ENCODE results near the gene RARB. TPM values are rescaled to one million over a fixed set of nuclear protein-coding genes. Genes with fewer than 3 reads are reported as not detected.

Gene RARB
- total and polyA plus RNA-seq, 2 experiments from 2014 or later: 0.14 to 0.42 TPM

GRCh38 chr3:25532431-25533162 is 104.5 kb downstream of the RARB start:
- peaks cover 13% of the 10 kb centered on the region; the same call in 2 of the 3 replicates for H3K9me3 Mint-ChIP-seq
- no peaks in the 10 kb centered on the region for H3K27me3 Mint-ChIP-seq (ENCODE audit: insufficient read depth, low read depth, poor library complexity)
- no peaks in the 10 kb centered on the region for H3K4me1 ChIP-seq (ENCODE audit: insufficient read depth)
- 0 out of 3 replicates have a peak, but pooled peaks cover 2% of the 10 kb centered on the region for H3K36me3 Mint-ChIP-seq (ENCODE audit: low read depth)
- no peaks in the 10 kb centered on the region for H3K79me2 ChIP-seq (replicated peaks; ENCODE audit: insufficient read depth)
- H3K27ac ChIP-seq (ENCODE audit: low read depth): no peak overlapping the region
- H3K4me3 ChIP-seq: no peak overlapping the region
- H3F3A ChIP-seq (replicated peaks; ENCODE audit: low read depth): no peaks in the 10 kb centered on the region
- H2AFZ ChIP-seq: no peak overlapping the region
- H3K27ac Mint-ChIP-seq: no peak overlapping the region
- H3K27me3 ChIP-seq (ENCODE audit: insufficient read depth): no peaks in the 10 kb centered on the region
- H4K20me1 ChIP-seq (replicated peaks; ENCODE audit: insufficient read depth): no peaks in the 10 kb centered on the region
- H3K9me2 ChIP-seq (ENCODE audit: insufficient read depth): peaks cover 4% of the 10 kb centered on the region; the same call in 1 of the 2 replicates
- DNase-seq (ENCODE audit: low spot score): peak; percentile 64
- H3K4me2 ChIP-seq: no peak overlapping the region
- H3K4me1 Mint-ChIP-seq: 0 out of 3 replicates have a peak, but pooled peaks cover 5% of the 10 kb centered on the region
- TF ChIP-seq CTCF (conservative IDR thresholded peaks at IDR 0.05; ENCODE audit: low read depth in 2 of 2): peak; percentile 74 to 90
- TF ChIP-seq CREB1 (CRISPR knock-in tag; IDR thresholded peaks at IDR 0.05; ENCODE audit: low read depth): no peak
- no peak overlapping the region for H3K4me3 Mint-ChIP-seq
- no peak for ATAC-seq
- no peaks in the 10 kb centered on the region for H3K36me3 ChIP-seq (ENCODE audit: insufficient read depth)

- 0 out of 3 replicates have a peak, but pooled peaks cover 2% of the 10 kb centered on the region for H3K36me3 Mint-ChIP-seq (ENCODE audit: low read depth)
- DNase-seq (ENCODE audit: low spot score) (no peak), ATAC-seq (no peak)
- Histone ChIP-seq H3F3A (replicated peaks; ENCODE audit: low read depth) (no peaks in the 10 kb centered on the region), H3K4me2 (no peak overlapping the region), H3K27ac (ENCODE audit: low read depth) (no peak overlapping the region), H3K27me3 (ENCODE audit: insufficient read depth) (no peaks in the 10 kb centered on the region), H2AFZ (no peak overlapping the region), H3K4me1 (ENCODE audit: insufficient read depth) (no peaks in the 10 kb centered on the region), H3K9me2 (ENCODE audit: insufficient read depth) (peaks cover 3% of the 10 kb centered on the region; the same call in 1 of the 2 replicates), H4K20me1 (replicated peaks; ENCODE audit: insufficient read depth) (no peaks in the 10 kb centered on the region), H3K36me3 (ENCODE audit: insufficient read depth) (no peaks in the 10 kb centered on the region), H3K4me3 (no peak overlapping the region), H3K79me2 (replicated peaks; ENCODE audit: insufficient read depth) (no peaks in the 10 kb centered on the region)
- no peaks in the 10 kb centered on the region for H3K27me3 Mint-ChIP-seq (ENCODE audit: insufficient read depth, low read depth, poor library complexity)
- H3K4me1 Mint-ChIP-seq: no peaks in the 10 kb centered on the region
- TF ChIP-seq ZNF114 (CRISPR knock-in tag; IDR thresholded peaks at IDR 0.05) (no peak), ETS1 (IDR thresholded peaks at IDR 0.05) (no peak), ZNF462 (CRISPR knock-in tag; IDR thresholded peaks at IDR 0.05) (no peak), EZH2phosphoT487 (IDR thresholded peaks at IDR 0.05; ENCODE audit: unreplicated experiment) (no peak)
- H3K9me3 Mint-ChIP-seq: peaks cover 13% of the 10 kb centered on the region; the same call in 2 of the 3 replicates
- H3K4me3 Mint-ChIP-seq: no peak overlapping the region
- no peak overlapping the region for H3K27ac Mint-ChIP-seq
Observed at GRCh38 chr3:25533399-25533798, 105.3 kb downstream of the RARB start.

Measured in GM23338 (cell line).